SK-N-SH (cell line): ENCODE measurements around the gene FAM131C. TPM values are rescaled to one million over a fixed set of nuclear protein-coding genes. Genes with fewer than 3 reads are reported as not detected.

ENCODE experiments used
- CTCF ChIA-PET: fragments of 300-600, 350-600 bp; formaldehyde crosslinking; extraction: SDS; loops from one replicate; lab custom pipeline; 2021; lab: Yijun Ruan, JAX
- POLR2A ChIA-PET: fragments of 350-600 bp; sonication (Branson Sonifier 250); formaldehyde crosslinking; extraction: SDS; loops from one replicate; lab custom pipeline; 2020; ENCODE audit warnings: antibody characterized with exemption, inconsistent platforms; lab: Yijun Ruan, JAX
- DNase-seq: peaks from one replicate; pipeline ENCODE4 v3.0.0; 2012
- H2AFZ ChIP-seq: fragments of 200-600 bp; sonication (generic); 2 replicates; pipeline ENCODE4 v1.8.1; 2016; ENCODE audit warnings: antibody characterized with exemption, mild to moderate bottlenecking, low read depth
- H3F3A ChIP-seq: fragments of 200-600 bp; sonication (generic); replicated peaks from 2 replicates; pipeline ENCODE3; 2016; ENCODE audit warnings: antibody characterized with exemption, mild to moderate bottlenecking; ENCODE audit not compliant: insufficient read depth
- H3K27ac ChIP-seq, 2 experiments: fragments of 200-500 bp in 1 of 2; fragments of 200-600 bp in 1 of 2; sonication (Bioruptor generic) in 1 of 2; sonication (generic), shearing (Covaris generic) in 1 of 2; 2 replicates each; pipeline versions ENCODE4 v1.5.1 to v1.6.1; 2014 to 2016; ENCODE audit warnings: low read depth in 2 of 2, inconsistent platforms in 1 of 2, low read length in 1 of 2, mild to moderate bottlenecking in 1 of 2, mixed read lengths in 1 of 2
- H3K27me3 ChIP-seq: fragments of 200-600 bp; sonication (generic), shearing (Covaris generic); 2 replicates; pipeline ENCODE4 v1.6.1; 2016; ENCODE audit warnings: mixed run types; ENCODE audit not compliant: insufficient read depth
- H3K36me3 ChIP-seq, 2 experiments: fragments of 200-500 bp in 1 of 2; fragments of 200-600 bp in 1 of 2; sonication (Bioruptor generic) in 1 of 2; sonication (generic) in 1 of 2; replicated peaks in 1 of 2; 2 replicates each; pipeline versions ENCODE3 to v1.5.1; 2014 to 2016; ENCODE audit warnings: low read length in 1 of 2, mild to moderate bottlenecking in 1 of 2; ENCODE audit not compliant: insufficient read depth in 2 of 2, control insufficient read depth in 1 of 2
- H3K4me1 ChIP-seq, 2 experiments: fragments of 200-500 bp in 1 of 2; fragments of 200-600 bp in 1 of 2; sonication (Bioruptor generic) in 1 of 2; sonication (generic), shearing (Covaris generic) in 1 of 2; 2 replicates each; pipeline versions ENCODE4 v1.5.1 to v1.6.1; 2014 to 2016; ENCODE audit warnings: low read depth in 1 of 2, low read length in 1 of 2, mixed run types in 1 of 2; ENCODE audit not compliant: insufficient read depth in 2 of 2, control insufficient read depth in 1 of 2
- H3K4me2 ChIP-seq: fragments of 200-600 bp; sonication (generic), shearing (Covaris generic); 2 replicates; pipeline ENCODE4 v1.6.1; 2017; ENCODE audit warnings: mixed run types
- H3K4me3 ChIP-seq, 2 experiments: fragments of 200-500 bp in 1 of 2; fragments of 200-600 bp in 1 of 2; sonication (Bioruptor generic) in 1 of 2; sonication (generic), shearing (Covaris generic) in 1 of 2; 2 replicates each; pipeline versions ENCODE4 v1.5.1 to v1.8.1; 2014 to 2016; ENCODE audit warnings: low read depth in 2 of 2, inconsistent platforms in 1 of 2, low read length in 1 of 2, mild to moderate bottlenecking in 1 of 2, mixed read lengths in 1 of 2, moderate library complexity in 1 of 2
- H3K79me2 ChIP-seq: fragments of 200-600 bp; sonication (generic); 2 replicates; pipeline ENCODE4 v1.8.1; 2017; ENCODE audit warnings: mild to moderate bottlenecking; ENCODE audit not compliant: insufficient read depth
- H3K9ac ChIP-seq: fragments of 200-600 bp; sonication (generic); 2 replicates; pipeline ENCODE4 v1.6.1; 2017; ENCODE audit warnings: mixed run types
- H3K9me2 ChIP-seq: fragments of 200-600 bp; sonication (generic); 2 replicates; pipeline ENCODE4 v1.6.1; 2017; ENCODE audit warnings: mixed run types
- H3K9me3 ChIP-seq: fragments of 200-600 bp; sonication (generic); 2 replicates; pipeline ENCODE4 v1.6.1; 2017; ENCODE audit warnings: mixed run types, mild to moderate bottlenecking, moderate library complexity
- H4K20me1 ChIP-seq: fragments of 200-600 bp; sonication (generic); 2 replicates; pipeline ENCODE4 v1.6.1; 2017; ENCODE audit warnings: mild to moderate bottlenecking, mixed run types; ENCODE audit not compliant: insufficient read depth
- CHD2 ChIP-seq: fragments of 150-350 bp; IDR thresholded peaks from 2 replicates; pipeline ENCODE4 v1.6.1; 2018; ENCODE audit warnings: low read length; ENCODE audit not compliant: partially characterized antibody
- EP300 ChIP-seq, 2 experiments: IDR thresholded peaks; 2 replicates each; pipeline versions ENCODE4 v1.4.0 to v1.6.1; 2012; ENCODE audit warnings: borderline replicate concordance in 1 of 2, low read depth in 1 of 2, low read length in 1 of 2
- EZH2phosphoT487 ChIP-seq: fragments of 200-600 bp; sonication (generic); IDR thresholded peaks from 2 replicates; pipeline ENCODE4 v1.6.1; 2017; ENCODE audit warnings: low read depth, mixed run types, mild to moderate bottlenecking, antibody characterized with exemption, moderate library complexity, borderline replicate concordance
- FOXM1 ChIP-seq: IDR thresholded peaks from 2 replicates; pipeline ENCODE4 v1.4.0; 2012; ENCODE audit warnings: low read depth, mild to moderate bottlenecking
- GATA2 ChIP-seq: sonication (generic); formaldehyde crosslinking; IDR thresholded peaks from 2 replicates; pipeline ENCODE4 v1.5.0; 2020; ENCODE audit warnings: mild to moderate bottlenecking, missing genetic modification reagents
- JUND ChIP-seq: IDR thresholded peaks from 2 replicates; pipeline ENCODE4 v1.4.0; 2012
- MXI1 ChIP-seq: IDR thresholded peaks from 2 replicates; pipeline ENCODE4 v1.6.1; 2012; ENCODE audit warnings: mild to moderate bottlenecking, low read depth, low read length, improper control_type of control experiment
- NFIC ChIP-seq: IDR thresholded peaks from 2 replicates; pipeline ENCODE4 v1.4.0; 2012; ENCODE audit warnings: borderline replicate concordance
- POLR2AphosphoS5 ChIP-seq: IDR thresholded peaks from 2 replicates; pipeline ENCODE4 v1.6.1; 2012; ENCODE audit warnings: low read depth, low read length
- RAD21 ChIP-seq: IDR thresholded peaks from 2 replicates; pipeline ENCODE4 v1.6.1; 2012; ENCODE audit warnings: mild to moderate bottlenecking, low read length
- RCOR1 ChIP-seq: fragments of 150-350 bp; IDR thresholded peaks from 2 replicates; pipeline ENCODE4 v1.6.1; 2017; ENCODE audit warnings: antibody characterized with exemption, low read length
- WGBS: methylation state at CpG from one replicate; pipeline ENCODE4 v1.1.6; 2017; ENCODE audit warnings: low lambda C conversion rate; 5-methylcytosine and 5-hydroxymethylcytosine counted together
- polyA plus RNA-seq, 3 experiments: library from polyadenylated mRNA; depleted of rRNA; stranded (reverse); fragments of >200 nt; gene quantifications; 2 replicates each; pipeline ENCODE4 v1.2.3, GENCODE V29; 2012
- TF ChIP-seq, protein P1 (sequence below): IDR thresholded peaks from 2 replicates; pipeline ENCODE4; 2012
- TF ChIP-seq, protein P2 (sequence below): fragments of 150-350 bp; IDR thresholded peaks from 2 replicates; pipeline ENCODE4 v1.6.1; 2017; ENCODE audit warnings: antibody characterized with exemption, low read length, low read depth, borderline replicate concordance
- TF ChIP-seq, protein P3 (sequence below): fragments of 200-600 bp; sonication (generic); IDR thresholded peaks from 2 replicates; pipeline ENCODE4 v1.6.1; 2017; ENCODE audit warnings: antibody characterized with exemption, mild to moderate bottlenecking, moderate library complexity
- TF ChIP-seq, protein P4 (sequence below): IDR thresholded peaks from 2 replicates; pipeline ENCODE4 v1.4.0; 2012; ENCODE audit warnings: low read depth, borderline replicate concordance
- TF ChIP-seq, protein P5 (sequence below): IDR thresholded peaks from 2 replicates; pipeline ENCODE4 v1.4.0; 2012; ENCODE audit warnings: low read depth, borderline replicate concordance
- TF ChIP-seq, protein P6 (sequence below): IDR thresholded peaks from 2 replicates; pipeline ENCODE4 v1.4.0; 2012; ENCODE audit warnings: low read depth

FAM131C gene
- polyA plus RNA-seq, 1 of the 3 experiments (the other 2 are of a cell fraction): 1.6 TPM

DNA sequence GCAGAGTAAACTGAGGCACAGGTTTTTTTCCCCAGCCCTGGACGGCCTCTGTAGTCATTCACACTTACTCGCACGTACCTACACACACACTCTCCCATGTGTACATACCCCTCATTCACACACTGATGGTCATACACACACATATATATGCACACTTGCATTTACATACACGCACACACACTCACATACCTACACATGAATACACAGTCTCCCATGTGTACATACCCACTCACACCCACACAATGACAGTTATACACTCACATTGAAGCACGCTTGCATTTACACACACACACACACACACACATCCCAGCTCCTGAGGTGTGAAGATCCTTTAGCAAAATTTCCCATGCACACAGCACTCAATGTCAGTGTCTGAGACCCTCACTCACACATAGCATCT, 766 bp upstream of the FAM131C start (continued):
- TF ChIP-seq, protein P1, sequence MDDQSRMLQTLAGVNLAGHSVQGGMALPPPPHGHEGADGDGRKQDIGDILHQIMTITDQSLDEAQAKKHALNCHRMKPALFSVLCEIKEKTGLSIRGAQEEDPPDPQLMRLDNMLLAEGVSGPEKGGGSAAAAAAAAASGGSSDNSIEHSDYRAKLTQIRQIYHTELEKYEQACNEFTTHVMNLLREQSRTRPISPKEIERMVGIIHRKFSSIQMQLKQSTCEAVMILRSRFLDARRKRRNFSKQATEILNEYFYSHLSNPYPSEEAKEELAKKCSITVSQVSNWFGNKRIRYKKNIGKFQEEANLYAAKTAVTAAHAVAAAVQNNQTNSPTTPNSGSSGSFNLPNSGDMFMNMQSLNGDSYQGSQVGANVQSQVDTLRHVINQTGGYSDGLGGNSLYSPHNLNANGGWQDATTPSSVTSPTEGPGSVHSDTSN: no peak
- TF ChIP-seq NFIC: no peak
- no peak for TF ChIP-seq FOXM1
- no peak for TF ChIP-seq RCOR1
- TF ChIP-seq, protein P2, sequence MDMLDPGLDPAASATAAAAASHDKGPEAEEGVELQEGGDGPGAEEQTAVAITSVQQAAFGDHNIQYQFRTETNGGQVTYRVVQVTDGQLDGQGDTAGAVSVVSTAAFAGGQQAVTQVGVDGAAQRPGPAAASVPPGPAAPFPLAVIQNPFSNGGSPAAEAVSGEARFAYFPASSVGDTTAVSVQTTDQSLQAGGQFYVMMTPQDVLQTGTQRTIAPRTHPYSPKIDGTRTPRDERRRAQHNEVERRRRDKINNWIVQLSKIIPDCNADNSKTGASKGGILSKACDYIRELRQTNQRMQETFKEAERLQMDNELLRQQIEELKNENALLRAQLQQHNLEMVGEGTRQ: no peak
- TF ChIP-seq POLR2AphosphoS5: no peak
- TF ChIP-seq, protein P3, sequence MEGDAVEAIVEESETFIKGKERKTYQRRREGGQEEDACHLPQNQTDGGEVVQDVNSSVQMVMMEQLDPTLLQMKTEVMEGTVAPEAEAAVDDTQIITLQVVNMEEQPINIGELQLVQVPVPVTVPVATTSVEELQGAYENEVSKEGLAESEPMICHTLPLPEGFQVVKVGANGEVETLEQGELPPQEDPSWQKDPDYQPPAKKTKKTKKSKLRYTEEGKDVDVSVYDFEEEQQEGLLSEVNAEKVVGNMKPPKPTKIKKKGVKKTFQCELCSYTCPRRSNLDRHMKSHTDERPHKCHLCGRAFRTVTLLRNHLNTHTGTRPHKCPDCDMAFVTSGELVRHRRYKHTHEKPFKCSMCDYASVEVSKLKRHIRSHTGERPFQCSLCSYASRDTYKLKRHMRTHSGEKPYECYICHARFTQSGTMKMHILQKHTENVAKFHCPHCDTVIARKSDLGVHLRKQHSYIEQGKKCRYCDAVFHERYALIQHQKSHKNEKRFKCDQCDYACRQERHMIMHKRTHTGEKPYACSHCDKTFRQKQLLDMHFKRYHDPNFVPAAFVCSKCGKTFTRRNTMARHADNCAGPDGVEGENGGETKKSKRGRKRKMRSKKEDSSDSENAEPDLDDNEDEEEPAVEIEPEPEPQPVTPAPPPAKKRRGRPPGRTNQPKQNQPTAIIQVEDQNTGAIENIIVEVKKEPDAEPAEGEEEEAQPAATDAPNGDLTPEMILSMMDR: no peak
- no peak for TF ChIP-seq EP300 (IDR thresholded peaks at IDR 0.05; ENCODE audit: borderline replicate concordance in 1 of 2, low read depth in 1 of 2, low read length in 1 of 2)
- no peak for TF ChIP-seq JUND
- TF ChIP-seq MXI1: no peak
- no peak for TF ChIP-seq GATA2 (CRISPR knock-in tag)
- TF ChIP-seq, all 33 proteins: peak for 0

DNA sequence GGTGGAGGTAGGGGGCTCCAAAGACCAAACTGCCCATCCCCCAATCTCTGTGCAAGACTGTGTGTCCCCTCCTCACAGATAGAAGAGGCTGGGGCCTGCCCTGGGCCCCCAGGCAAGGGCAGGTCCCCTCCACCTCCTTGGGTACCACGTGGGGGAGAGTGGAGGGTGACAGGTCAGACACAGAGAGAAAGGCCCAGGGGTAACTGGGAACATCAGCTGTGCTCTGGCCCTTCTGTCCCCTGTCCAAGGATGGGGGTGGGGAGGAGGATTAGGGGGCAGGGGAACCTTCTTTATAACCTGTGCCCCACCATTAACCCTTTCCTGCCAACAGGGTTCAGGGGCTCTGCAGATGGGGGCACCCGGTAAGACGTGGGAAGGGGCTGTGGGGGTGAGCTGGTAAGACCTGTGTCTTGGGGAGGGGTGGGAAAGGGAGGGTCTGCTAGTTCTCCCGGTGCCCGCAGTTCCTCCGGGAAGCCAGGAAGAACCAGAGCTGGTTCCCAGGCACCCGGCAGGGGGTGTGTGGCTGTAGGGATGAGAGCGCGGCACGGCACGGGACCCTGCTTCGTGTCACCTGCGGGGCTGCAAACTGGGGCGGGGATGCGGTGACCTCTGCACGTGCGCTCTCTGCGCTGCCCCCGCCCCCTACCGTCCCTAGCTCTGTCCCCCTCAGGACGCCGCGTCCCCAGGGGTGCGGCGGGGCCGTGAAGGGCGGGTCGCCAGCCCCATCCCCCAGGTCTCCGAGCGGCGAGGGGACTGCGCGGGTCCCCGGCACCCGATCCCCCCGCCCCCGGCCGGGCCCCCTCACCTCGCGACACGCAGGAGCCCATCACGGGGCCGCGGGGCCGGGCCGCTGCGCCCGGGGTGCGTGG, 601 bp downstream of the FAM131C start:
- TF ChIP-seq RAD21: no peak
- TF ChIP-seq, protein P4, sequence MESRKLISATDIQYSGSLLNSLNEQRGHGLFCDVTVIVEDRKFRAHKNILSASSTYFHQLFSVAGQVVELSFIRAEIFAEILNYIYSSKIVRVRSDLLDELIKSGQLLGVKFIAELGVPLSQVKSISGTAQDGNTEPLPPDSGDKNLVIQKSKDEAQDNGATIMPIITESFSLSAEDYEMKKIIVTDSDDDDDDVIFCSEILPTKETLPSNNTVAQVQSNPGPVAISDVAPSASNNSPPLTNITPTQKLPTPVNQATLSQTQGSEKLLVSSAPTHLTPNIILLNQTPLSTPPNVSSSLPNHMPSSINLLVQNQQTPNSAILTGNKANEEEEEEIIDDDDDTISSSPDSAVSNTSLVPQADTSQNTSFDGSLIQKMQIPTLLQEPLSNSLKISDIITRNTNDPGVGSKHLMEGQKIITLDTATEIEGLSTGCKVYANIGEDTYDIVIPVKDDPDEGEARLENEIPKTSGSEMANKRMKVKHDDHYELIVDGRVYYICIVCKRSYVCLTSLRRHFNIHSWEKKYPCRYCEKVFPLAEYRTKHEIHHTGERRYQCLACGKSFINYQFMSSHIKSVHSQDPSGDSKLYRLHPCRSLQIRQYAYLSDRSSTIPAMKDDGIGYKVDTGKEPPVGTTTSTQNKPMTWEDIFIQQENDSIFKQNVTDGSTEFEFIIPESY: no peak
- no peak for TF ChIP-seq EZH2phosphoT487
- TF ChIP-seq, protein P5, sequence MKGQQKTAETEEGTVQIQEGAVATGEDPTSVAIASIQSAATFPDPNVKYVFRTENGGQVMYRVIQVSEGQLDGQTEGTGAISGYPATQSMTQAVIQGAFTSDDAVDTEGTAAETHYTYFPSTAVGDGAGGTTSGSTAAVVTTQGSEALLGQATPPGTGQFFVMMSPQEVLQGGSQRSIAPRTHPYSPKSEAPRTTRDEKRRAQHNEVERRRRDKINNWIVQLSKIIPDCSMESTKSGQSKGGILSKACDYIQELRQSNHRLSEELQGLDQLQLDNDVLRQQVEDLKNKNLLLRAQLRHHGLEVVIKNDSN: no peak
- TF ChIP-seq RCOR1: no peak
- TF ChIP-seq, protein P3: peak; percentile 31
- no peak for TF ChIP-seq CHD2
- TF ChIP-seq, protein P6, sequence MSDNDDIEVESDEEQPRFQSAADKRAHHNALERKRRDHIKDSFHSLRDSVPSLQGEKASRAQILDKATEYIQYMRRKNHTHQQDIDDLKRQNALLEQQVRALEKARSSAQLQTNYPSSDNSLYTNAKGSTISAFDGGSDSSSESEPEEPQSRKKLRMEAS: no peak
- TF ChIP-seq, all 33 proteins: peak for 1
- H3F3A ChIP-seq: peaks cover 25% of the 10 kb centered on the region
- H4K20me1 ChIP-seq: no peaks in the 10 kb centered on the region
- H3K27ac ChIP-seq: no peak overlapping the region
- H3K9ac ChIP-seq: no peak overlapping the region
- peaks cover 15 to 22% of the 10 kb centered on the region in 2 experiments; a peak in 3 of 4 replicates for H3K4me1 ChIP-seq
- no peaks in the 10 kb centered on the region for H3K9me2 ChIP-seq
- POLR2A ChIA-PET: no interaction called here
- WGBS: 31% methylated on average over 2 of the region's 49 CpGs
- H3K4me3 ChIP-seq: peak overlapping the region; percentile 53 to 65
- no peaks in the 10 kb centered on the region for H3K36me3 ChIP-seq
- peak overlapping the region; percentile 78 for H3K4me2 ChIP-seq
- H3K27me3 ChIP-seq: no peaks in the 10 kb centered on the region
- CTCF ChIA-PET: interaction anchor here (0.5 to 12.3 kb wide), 42 partner anchors 8 to 490 kb away, joined by 3 to 513 read pairs (median 4); partner anchors contain the start of genes CLCNKB, EPHA2, NECAP2 and ZBTB17
- DNase-seq: peak; percentile 75
- H3K79me2 ChIP-seq: no peaks in the 10 kb centered on the region
- no peaks in the 10 kb centered on the region for H3K9me3 ChIP-seq
- peak overlapping the region; percentile 65; the same call in 1 of the 2 replicates for H2AFZ ChIP-seq
